ENCODE measurements around the gene APBA2.

GRCh38 chr15:28945626-28946230, 60.0 kb downstream of the APBA2 start:
- TF ChIP-seq CTCF (IDR thresholded peaks at IDR 0.05), result no peak
- no peak for TF ChIP-seq POLR2A (IDR thresholded peaks at IDR 0.05)
